Heart left ventricle (tissue), 16 donors: ENCODE data around the gene CPLX1. TPM values are rescaled to one million over a fixed set of nuclear protein-coding genes. Genes with fewer than 3 reads are reported as not detected.

Experiments used
- ATAC-seq, 4 donors: fragments of 200-7000 bp; cut with Tn5 transposase; one replicate each; pipeline ENCODE4 v1.9.1; 2020 to 2022; ENCODE audit warnings: moderate library complexity in 4 of 4, mild to moderate bottlenecking in 3 of 4, moderate number of reproducible peaks in 1 of 4
- DNase-seq, 5 donors: peaks; one replicate each; pipeline ENCODE4 v3.0.0-alpha.2; 2020
- H3K27ac ChIP-seq, 12 donors: fragments of 200-600 bp; sonication (generic) in 4 of 12; one replicate each; pipeline versions ENCODE4 v1.5.0 to v1.8.0; 2016 to 2022; ENCODE audit warnings: mild to moderate bottlenecking in 2 of 12
- H3K27me3 ChIP-seq, 9 donors: fragments of 200-600 bp; sonication (generic) in 2 of 9; one replicate each; pipeline versions ENCODE4 v1.5.1 to v1.8.0; 2016 to 2022; ENCODE audit warnings: mild to moderate bottlenecking in 3 of 9
- H3K36me3 ChIP-seq, 9 donors: fragments of 200-600 bp; sonication (generic) in 2 of 9; one replicate each; pipeline versions ENCODE4 v1.5.0 to v1.8.0; 2018 to 2022; ENCODE audit warnings: mild to moderate bottlenecking in 2 of 9
- H3K4me1 ChIP-seq, 12 donors: fragments of 200-600 bp; sonication (generic) in 4 of 12; one replicate each; pipeline versions ENCODE4 v1.5.0 to v1.8.0; 2016 to 2022; ENCODE audit warnings: mild to moderate bottlenecking in 3 of 12
- H3K4me3 ChIP-seq, 12 donors: fragments of 200-600 bp; sonication (generic) in 4 of 12; one replicate each; pipeline versions ENCODE4 v1.5.0 to v1.8.0; 2017 to 2022; ENCODE audit warnings: mild to moderate bottlenecking in 9 of 12, moderate library complexity in 4 of 12
- H3K9me3 ChIP-seq, 12 donors: fragments of 200-600 bp; sonication (generic) in 4 of 12; one replicate each; pipeline versions ENCODE4 v1.5.0 to v1.8.0; 2016 to 2022; ENCODE audit warnings: mild to moderate bottlenecking in 1 of 12
- POLR2A ChIP-seq, 2 donors: fragments of 450-650 bp; IDR thresholded peaks; one replicate each; pipeline ENCODE4 v1.6.1; 2017; ENCODE audit warnings: antibody characterized with exemption in 2 of 2, mild to moderate bottlenecking in 2 of 2, moderate library complexity in 2 of 2
- WGBS, 4 donors: extraction: QIAGEN DNeasy Blood & Tissue Kit in 2 of 4; methylation state at CpG; one replicate each; pipeline versions ENCODE4 v1.1.5 to v1.1.7; 2013 to 2018; 5-methylcytosine and 5-hydroxymethylcytosine counted together
- intact Hi-C, 10 donors: fragments of 100-400 bp; cut with DNase I; formaldehyde crosslinking; loops; one replicate each; pipeline versions ENCODE4 v1.11.1 to v1.14.2; 2022
- polyA plus RNA-seq, 2 donors: library from polyadenylated mRNA; stranded (reverse); fragments of 200-250 nt; gene quantifications; one replicate each; pipeline ENCODE4 v1.2.3, GENCODE V29; 2013
- total RNA-seq, 9 donors: library from RNA; depleted of rRNA in 2 of 9; stranded (reverse); fragments of >200 nt in 2 of 9; fragmentation: NEBNext Ultra II Directional in 3 of 9; extraction: Animal tissue kit (Norgen Biotek cat#: 25700) in 3 of 9; gene quantifications; one replicate each; pipeline versions ENCODE4 v1.1.0 to v1.2.4, GENCODE V29; 2016 to 2023
- TF ChIP-seq, protein P1 (sequence below), 12 donors: fragments of 200-600 bp; sonication (generic) in 4 of 12; IDR thresholded peaks; one replicate each; pipeline versions ENCODE4 v1.5.0 to v1.8.0; 2018 to 2022; ENCODE audit warnings: antibody characterized with exemption in 12 of 12, mild to moderate bottlenecking in 5 of 12
- donor health status: ischemic (EF 13 %, LVEDD 7.1; RV severe dilation, severe dysfunction).
- donor health status: healthy with polysubstance abuse.
- donor health status: DM: no; HTN: yes; CAD: no.
- donor health status: DM: no; HTN: no; CAD: no.
- donor health status: ischemic (EF 25% LVEDD 6.9; RV normal size, moderate dysfunction).
- donor health status: ischemic (EF 25% LVEDD 5.7; RV mildly dilated, moderate dysfunction).
- donor health status: healthy.
- donor health status: DM: yes; HTN: yes; CAD: no.
- donor health status: ischemic (EF 35%, LVEDD 5.7; RV mildly dilated, moderate dysfunction).
- donor health status: nonischemic (EF 11% LVEDD 7.7; RV severe dilation, severe dysfunction).
- donor health status: DM: yes; HTN: yes; CAD: no.
- donor health status: PGD.
- donor health status: ischemic (EF 29% LVEDD 5.4; RV normal size, mild dysfunction).
- donor health status: nonischemic (EF 23%, LVEDD 6.1; RV moderate dilation, normal function).

Gene CPLX1
- total and polyA plus RNA-seq, 11 donors = 0.75 to 7.0 (median 3.3) TPM

DNA sequence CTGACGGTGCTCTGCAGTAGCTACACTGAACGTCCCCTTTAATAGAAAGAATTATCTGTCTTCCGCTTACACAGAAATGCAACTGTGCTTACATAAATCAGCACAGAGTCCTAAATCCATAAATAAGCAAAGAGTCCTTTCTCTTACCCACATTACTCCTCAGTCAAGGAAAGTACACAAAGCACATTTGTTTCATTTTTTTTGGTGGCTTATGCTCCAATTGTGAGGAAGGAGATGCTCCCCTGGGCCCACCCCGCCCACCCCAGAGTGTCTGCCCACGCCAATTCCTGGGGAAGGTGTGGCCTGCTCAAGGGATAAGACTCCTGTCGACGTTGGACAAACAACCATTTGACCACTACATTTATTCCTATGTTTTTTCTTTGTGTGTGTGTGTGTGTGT lies 53.8 kb downstream of the CPLX1 start:
- Histone ChIP-seq H3K27ac (peak overlapping the region in 9 of 12 donors; percentile 17 to 60 (median 53)), H3K36me3 (peaks cover 0 to 81% (median 52%) of the 10 kb centered on the region in 9 donors), H3K4me3 (no peak overlapping the region), H3K27me3 (no peaks in the 10 kb centered on the region), H3K4me1 (peaks cover 0 to 64% (median 29%) of the 10 kb centered on the region in 12 donors), H3K9me3 (no peaks in the 10 kb centered on the region)
- intact Hi-C loops = no loop called here
- peak; percentile 42 to 68 (median 44) for ATAC-seq
- WGBS, 4 donors = 23 to 39% (median 32%) methylated on average over 7 of the region's 7 CpGs
- DNase-seq = peak in 2 of 5 donors; percentile 24 to 26
- TF ChIP-seq, protein P1, sequence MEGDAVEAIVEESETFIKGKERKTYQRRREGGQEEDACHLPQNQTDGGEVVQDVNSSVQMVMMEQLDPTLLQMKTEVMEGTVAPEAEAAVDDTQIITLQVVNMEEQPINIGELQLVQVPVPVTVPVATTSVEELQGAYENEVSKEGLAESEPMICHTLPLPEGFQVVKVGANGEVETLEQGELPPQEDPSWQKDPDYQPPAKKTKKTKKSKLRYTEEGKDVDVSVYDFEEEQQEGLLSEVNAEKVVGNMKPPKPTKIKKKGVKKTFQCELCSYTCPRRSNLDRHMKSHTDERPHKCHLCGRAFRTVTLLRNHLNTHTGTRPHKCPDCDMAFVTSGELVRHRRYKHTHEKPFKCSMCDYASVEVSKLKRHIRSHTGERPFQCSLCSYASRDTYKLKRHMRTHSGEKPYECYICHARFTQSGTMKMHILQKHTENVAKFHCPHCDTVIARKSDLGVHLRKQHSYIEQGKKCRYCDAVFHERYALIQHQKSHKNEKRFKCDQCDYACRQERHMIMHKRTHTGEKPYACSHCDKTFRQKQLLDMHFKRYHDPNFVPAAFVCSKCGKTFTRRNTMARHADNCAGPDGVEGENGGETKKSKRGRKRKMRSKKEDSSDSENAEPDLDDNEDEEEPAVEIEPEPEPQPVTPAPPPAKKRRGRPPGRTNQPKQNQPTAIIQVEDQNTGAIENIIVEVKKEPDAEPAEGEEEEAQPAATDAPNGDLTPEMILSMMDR (IDR thresholded peaks at IDR 0.05) = no peak
- TF ChIP-seq POLR2A (IDR thresholded peaks at IDR 0.05) = no peak

DNA sequence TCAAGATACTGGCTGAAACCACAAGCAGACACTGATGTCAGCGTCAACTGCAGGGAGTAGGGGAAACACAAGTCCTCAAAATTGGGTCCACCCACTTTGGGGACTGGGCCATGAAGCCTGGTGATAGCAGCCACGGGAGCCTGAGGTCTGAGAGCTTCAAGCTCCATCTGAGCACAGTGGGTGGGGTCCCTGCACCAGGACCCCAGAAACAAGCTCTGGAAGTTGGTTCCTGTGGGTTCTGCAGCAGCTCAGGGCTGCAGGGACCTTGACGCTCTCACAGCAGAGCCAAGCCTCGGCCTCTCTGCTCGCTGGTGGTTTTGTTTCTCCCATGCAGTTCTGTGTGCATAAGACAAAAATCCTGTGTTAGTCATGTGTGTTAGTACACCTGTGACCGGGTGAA lies 54.5 kb downstream of the CPLX1 start:
- Histone ChIP-seq H3K4me3 (no peak overlapping the region), H3K36me3 (peaks cover 0 to 81% (median 52%) of the 10 kb centered on the region in 9 donors), H3K4me1 (peaks cover 0 to 64% (median 31%) of the 10 kb centered on the region in 12 donors), H3K27me3 (no peaks in the 10 kb centered on the region), H3K9me3 (no peaks in the 10 kb centered on the region), H3K27ac (peak overlapping the region in 8 of 12 donors; percentile 12 to 60 (median 53))
- intact Hi-C loops = no loop called here
- TF ChIP-seq, protein P1 (IDR thresholded peaks at IDR 0.05) = no peak
- no peak for TF ChIP-seq POLR2A (IDR thresholded peaks at IDR 0.05)
- WGBS, 4 donors = 49 to 62% (median 58%) methylated on average over 6 of the region's 6 CpGs
- DNase-seq (peak in 2 of 5 donors; percentile 19 to 32), ATAC-seq (peak; percentile 8 to 51 (median 15))

DNA sequence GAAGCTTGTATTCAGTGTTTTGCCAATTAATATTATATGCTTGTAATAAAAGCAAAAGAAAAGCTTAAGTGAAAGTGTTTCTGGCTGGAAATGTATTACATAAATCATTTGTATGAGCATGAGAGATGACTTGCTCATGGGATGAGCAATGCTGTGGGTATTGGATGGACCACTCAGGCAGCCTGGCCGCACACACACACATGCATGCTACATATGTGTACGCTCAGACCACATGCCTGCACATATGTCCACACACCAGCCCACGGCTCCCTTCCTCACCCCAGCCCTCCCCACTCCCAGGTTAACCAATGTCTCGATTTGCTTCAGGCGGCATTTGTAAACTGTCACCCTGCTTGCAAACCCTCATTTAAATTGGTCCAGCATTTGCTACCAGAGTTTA lies 55.9 kb downstream of the CPLX1 start:
- Histone ChIP-seq H3K4me3 (no peak overlapping the region), H3K36me3 (peaks cover 0 to 81% (median 55%) of the 10 kb centered on the region in 9 donors), H3K27ac (no peak overlapping the region), H3K27me3 (no peaks in the 10 kb centered on the region), H3K4me1 (peaks cover 0 to 50% (median 25%) of the 10 kb centered on the region in 12 donors), H3K9me3 (no peaks in the 10 kb centered on the region)
- intact Hi-C loops = no loop called here
- DNase-seq (peak in 3 of 5 donors; percentile 5 to 11 (median 10)), ATAC-seq (no peak)
- WGBS, 4 donors = 94 to 95% (median 95%) methylated on average over 5 of the region's 5 CpGs
- no peak for TF ChIP-seq POLR2A (IDR thresholded peaks at IDR 0.05)
- TF ChIP-seq, protein P1 (IDR thresholded peaks at IDR 0.05) = no peak

DNA sequence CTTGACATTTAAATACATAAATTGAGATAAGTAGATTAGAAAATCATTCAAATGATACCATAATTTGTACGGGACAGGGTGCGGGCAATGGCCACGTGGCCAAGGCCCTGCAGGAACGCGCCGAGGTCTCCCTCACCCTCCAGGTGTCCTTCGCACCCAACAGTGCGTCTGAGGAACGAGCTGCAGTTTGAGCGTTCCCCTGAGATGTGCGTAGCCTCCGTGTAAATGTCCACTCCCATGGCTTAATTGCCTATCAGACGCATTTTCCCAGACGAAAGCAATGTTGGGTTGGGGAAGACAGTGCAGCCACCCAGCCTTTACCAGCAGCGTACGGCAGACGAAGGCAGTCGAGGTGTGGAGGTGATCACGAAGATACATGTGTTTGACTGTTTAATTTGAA lies 56.4 kb downstream of the CPLX1 start:
- peak in 3 of 5 donors; percentile 4 to 10 (median 5) for DNase-seq
- H3K4me3 ChIP-seq = no peak overlapping the region
- H3K27ac ChIP-seq = no peak overlapping the region
- no peaks in the 10 kb centered on the region for H3K27me3 ChIP-seq
- 89 to 94% (median 90%) methylated on average over 19 of the region's 19 CpGs for WGBS, 4 donors
- intact Hi-C loops = no loop called here
- H3K4me1 ChIP-seq = peaks cover 0 to 45% (median 23%) of the 10 kb centered on the region in 12 donors
- no peaks in the 10 kb centered on the region for H3K9me3 ChIP-seq
- ATAC-seq = no peak
- peaks cover 0 to 82% (median 61%) of the 10 kb centered on the region in 9 donors for H3K36me3 ChIP-seq
- TF ChIP-seq, protein P1 (IDR thresholded peaks at IDR 0.05) = no peak
- no peak for TF ChIP-seq POLR2A (IDR thresholded peaks at IDR 0.05)
